Breast epithelium (tissue), 3 donors: ENCODE results near the gene GNAI2.

Source experiments
- POLR2A ChIP-seq: fragments of 450-650 bp; IDR thresholded peaks from one replicate; pipeline ENCODE4 v1.6.1; 2016; ENCODE audit warnings: antibody characterized with exemption, mild to moderate bottlenecking, moderate library complexity
- POLR2AphosphoS5 ChIP-seq, 3 donors: sonication (generic); formaldehyde crosslinking; IDR thresholded peaks; one replicate each; pipeline ENCODE4 v1.6.1; 2017; ENCODE audit warnings: antibody characterized with exemption in 3 of 3
- TF ChIP-seq, protein P1 (sequence below), 3 donors: fragments of 450-650 bp; IDR thresholded peaks; one replicate each; pipeline ENCODE4 v1.5.1; 2016 to 2017; ENCODE audit warnings: antibody characterized with exemption in 3 of 3, mild to moderate bottlenecking in 3 of 3, moderate library complexity in 3 of 3

GRCh38 chr3:50241163-50241562 lies 5.2 kb downstream of the GNAI2 start:
- TF ChIP-seq, protein P1, sequence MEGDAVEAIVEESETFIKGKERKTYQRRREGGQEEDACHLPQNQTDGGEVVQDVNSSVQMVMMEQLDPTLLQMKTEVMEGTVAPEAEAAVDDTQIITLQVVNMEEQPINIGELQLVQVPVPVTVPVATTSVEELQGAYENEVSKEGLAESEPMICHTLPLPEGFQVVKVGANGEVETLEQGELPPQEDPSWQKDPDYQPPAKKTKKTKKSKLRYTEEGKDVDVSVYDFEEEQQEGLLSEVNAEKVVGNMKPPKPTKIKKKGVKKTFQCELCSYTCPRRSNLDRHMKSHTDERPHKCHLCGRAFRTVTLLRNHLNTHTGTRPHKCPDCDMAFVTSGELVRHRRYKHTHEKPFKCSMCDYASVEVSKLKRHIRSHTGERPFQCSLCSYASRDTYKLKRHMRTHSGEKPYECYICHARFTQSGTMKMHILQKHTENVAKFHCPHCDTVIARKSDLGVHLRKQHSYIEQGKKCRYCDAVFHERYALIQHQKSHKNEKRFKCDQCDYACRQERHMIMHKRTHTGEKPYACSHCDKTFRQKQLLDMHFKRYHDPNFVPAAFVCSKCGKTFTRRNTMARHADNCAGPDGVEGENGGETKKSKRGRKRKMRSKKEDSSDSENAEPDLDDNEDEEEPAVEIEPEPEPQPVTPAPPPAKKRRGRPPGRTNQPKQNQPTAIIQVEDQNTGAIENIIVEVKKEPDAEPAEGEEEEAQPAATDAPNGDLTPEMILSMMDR (IDR thresholded peaks at IDR 0.05), result no peak
- TF ChIP-seq POLR2A, result no peak
- TF ChIP-seq POLR2AphosphoS5 (IDR thresholded peaks at IDR 0.05), result no peak
